ENCODE data around the gene ZCCHC14. TPM values are rescaled to one million over a fixed set of nuclear protein-coding genes. Genes with fewer than 3 reads are reported as not detected.

ZCCHC14 gene
- total and polyA plus RNA-seq, 2 donors (not counting 1 experiment from before 2014, with no cell fraction given), result 0.70 to 4.4 TPM

- intact Hi-C loops (cut with micrococcal nuclease), result no loop called here
- Histone ChIP-seq H3K4me1 (ENCODE audit: control insufficient read depth in 2 of 2, insufficient read depth in 2 of 2, low read length in 2 of 2) (no peaks in the 10 kb centered on the region), H4K20me1 (ENCODE audit: control insufficient read depth, insufficient read depth, low read length, poor library complexity, severe bottlenecking) (no peaks in the 10 kb centered on the region), H3K79me2 (ENCODE audit: control insufficient read depth, insufficient read depth, low read length) (no peaks in the 10 kb centered on the region), H3K27me3 (replicated peaks in 1 of 4; ENCODE audit: control extremely low read depth in 1 of 4, control insufficient read depth in 3 of 4, insufficient read depth in 4 of 4, low read length in 3 of 4) (peaks cover 0 to 23% (median 0%) of the 10 kb centered on the region in 4 experiments), H3K9me3 (ENCODE audit: control extremely low read depth in 1 of 3, control insufficient read depth in 2 of 3, insufficient read depth in 1 of 3, low read length in 2 of 3) (peaks cover 0 to 31% (median 6%) of the 10 kb centered on the region in 3 donors), H2AFZ (ENCODE audit: insufficient read depth, low read depth, low read length, poor library complexity, severe bottlenecking) (no peak overlapping the region), H3K4me3 (ENCODE audit: control extremely low read depth in 1 of 5, extremely low read depth in 1 of 5, insufficient read depth in 1 of 5, low read depth in 2 of 5, low read length in 4 of 5) (no peak overlapping the region), H3K36me3 (replicated peaks in 1 of 2; ENCODE audit: control extremely low read depth in 1 of 2, control insufficient read depth in 1 of 2, extremely low read depth in 1 of 2, insufficient read depth in 2 of 2, low read length in 1 of 2) (no peaks in the 10 kb centered on the region), H3K27ac (ENCODE audit: low read length in 2 of 2) (no peak overlapping the region), H3K4me2 (replicated peaks; ENCODE audit: low read depth, low read length, poor library complexity, severe bottlenecking) (no peak overlapping the region), H3K9ac (ENCODE audit: low read length) (no peak overlapping the region)
- Mint-ChIP-seq H3K27ac (no peak overlapping the region), H3K9me3 (ENCODE audit: insufficient read depth) (peaks cover 5% of the 10 kb centered on the region), H3K4me1 (no peaks in the 10 kb centered on the region), H3K27me3 (peaks cover 53% of the 10 kb centered on the region), H3K4me3 (no peak overlapping the region)
- no peak for TF ChIP-seq CTCF (IDR thresholded peaks at IDR 0.05)
- no peak for TF ChIP-seq EZH2 (IDR thresholded peaks at IDR 0.05; ENCODE audit: borderline replicate concordance, insufficient read depth, low read depth, low read length, poor library complexity, severe bottlenecking)
- DNase-seq (no peak), ATAC-seq (ENCODE audit: low read depth) (no peak)
- POLR2A ChIA-PET, result no interaction called here
- WGBS (ENCODE audit: insufficient coverage), result 85% methylated on average over 10 of the region's 11 CpGs
- CTCF ChIA-PET, result interaction anchor here (0.6 kb wide), 1 partner anchor 240 kb away, joined by 4 read pairs; no protein-coding TSS in a partner anchor
These were observed 34.4 kb upstream of the ZCCHC14 start for GRCh38 chr16:87527055-87527724.

DNA sequence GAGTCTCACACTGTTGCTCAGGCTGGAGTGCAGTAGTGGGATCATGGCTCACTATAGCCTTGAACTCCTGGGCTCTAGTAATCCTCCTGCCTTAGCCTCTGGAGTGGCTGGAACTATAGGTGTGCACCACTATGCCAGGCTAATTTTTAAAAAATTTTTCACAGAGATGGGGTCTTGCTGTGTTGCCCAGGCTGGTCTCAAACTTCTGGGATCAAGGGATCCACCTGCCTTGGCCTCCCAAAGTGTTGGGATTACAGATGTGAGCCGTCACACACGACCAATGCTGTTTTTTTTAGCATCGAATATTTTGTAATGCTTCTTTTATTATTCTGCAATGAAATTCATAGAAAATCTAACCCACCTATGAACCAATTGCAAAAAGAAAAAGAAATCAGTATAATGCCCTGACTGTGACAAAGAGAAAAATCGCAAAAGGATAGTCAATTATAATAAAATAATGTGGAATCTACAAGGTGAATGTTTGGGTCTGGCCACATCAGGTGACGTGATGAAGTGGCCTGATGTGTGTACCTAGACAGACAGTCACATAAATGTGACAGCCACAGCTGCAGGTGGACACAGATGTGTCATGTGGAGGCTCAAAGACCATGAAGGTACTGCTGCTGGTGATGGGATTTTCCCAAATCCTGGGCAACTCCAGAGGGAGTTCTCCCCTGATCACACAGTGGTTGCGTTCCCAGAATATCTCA, 33.6 kb upstream of the ZCCHC14 start:
- Mint-ChIP-seq H3K9me3 (ENCODE audit: insufficient read depth) (peaks cover 5% of the 10 kb centered on the region), H3K4me3 (no peak overlapping the region), H3K4me1 (no peaks in the 10 kb centered on the region), H3K27me3 (peaks cover 50% of the 10 kb centered on the region), H3K27ac (no peak overlapping the region)
- WGBS (ENCODE audit: insufficient coverage), result 71% methylated on average over 1 of the region's 6 CpGs
- ChIA-PET CTCF (no interaction called here), POLR2A (no interaction called here)
- Histone ChIP-seq H3K4me3 (ENCODE audit: control extremely low read depth in 1 of 5, extremely low read depth in 1 of 5, insufficient read depth in 1 of 5, low read depth in 2 of 5, low read length in 4 of 5) (no peak overlapping the region), H3K4me1 (ENCODE audit: control insufficient read depth in 2 of 2, insufficient read depth in 2 of 2, low read length in 2 of 2) (no peaks in the 10 kb centered on the region), H4K20me1 (ENCODE audit: control insufficient read depth, insufficient read depth, low read length, poor library complexity, severe bottlenecking) (no peaks in the 10 kb centered on the region), H2AFZ (ENCODE audit: insufficient read depth, low read depth, low read length, poor library complexity, severe bottlenecking) (no peak overlapping the region), H3K9ac (ENCODE audit: low read length) (no peak overlapping the region), H3K27me3 (replicated peaks in 1 of 4; ENCODE audit: control extremely low read depth in 1 of 4, control insufficient read depth in 3 of 4, insufficient read depth in 4 of 4, low read length in 3 of 4) (peaks cover 0 to 18% (median 0%) of the 10 kb centered on the region in 4 experiments), H3K27ac (ENCODE audit: low read length in 2 of 2) (no peak overlapping the region), H3K9me3 (ENCODE audit: control extremely low read depth in 1 of 3, control insufficient read depth in 2 of 3, insufficient read depth in 1 of 3, low read length in 2 of 3) (peaks cover 0 to 25% (median 6%) of the 10 kb centered on the region in 3 donors), H3K4me2 (replicated peaks; ENCODE audit: low read depth, low read length, poor library complexity, severe bottlenecking) (no peak overlapping the region), H3K79me2 (ENCODE audit: control insufficient read depth, insufficient read depth, low read length) (no peaks in the 10 kb centered on the region), H3K36me3 (replicated peaks in 1 of 2; ENCODE audit: control extremely low read depth in 1 of 2, control insufficient read depth in 1 of 2, extremely low read depth in 1 of 2, insufficient read depth in 2 of 2, low read length in 1 of 2) (no peaks in the 10 kb centered on the region)
- intact Hi-C loops (cut with micrococcal nuclease), result no loop called here
- TF ChIP-seq EZH2 (IDR thresholded peaks at IDR 0.05; ENCODE audit: borderline replicate concordance, insufficient read depth, low read depth, low read length, poor library complexity, severe bottlenecking), result no peak
- no peak for TF ChIP-seq CTCF (IDR thresholded peaks at IDR 0.05)
- no peak for ATAC-seq (ENCODE audit: low read depth)
- no peak for DNase-seq

Data from B cell (primary cell).